Measurements from ENCODE around the gene CYP3A4.
"Not testable (repeated sequence)": the region's sequence is repeated elsewhere in the genome, so short reads cannot be mapped to it uniquely, and the experiment has no call there.

The CYP3A4 gene

GRCh38 chr7:99791667-99792369, 7.8 kb upstream of the CYP3A4 start:
- DNase-seq: no peak

GRCh38 chr7:99791021-99791420, 7.0 kb upstream of the CYP3A4 start:
- DNase-seq: no peak

- DNase-seq: no peak
Measured at GRCh38 chr7:99790407-99790806, 6.4 kb upstream of the CYP3A4 start.

- DNase-seq: no peak
Measured at GRCh38 chr7:99789441-99790070, 5.6 kb upstream of the CYP3A4 start.

- no peak for DNase-seq
Measured at GRCh38 chr7:99788554-99788953, 4.6 kb upstream of the CYP3A4 start.

GRCh38 chr7:99786726-99787335, 2.8 kb upstream of the CYP3A4 start:
- no peak for DNase-seq

GRCh38 chr7:99785654-99786053, 1.7 kb upstream of the CYP3A4 start:
- DNase-seq: not testable (repeated sequence)

GRCh38 chr7:99782012-99782953, 1.7 kb downstream of the CYP3A4 start:
- DNase-seq: no peak

- no peak for DNase-seq
Measured at GRCh38 chr7:99780588-99780987, 3.4 kb downstream of the CYP3A4 start.

GRCh38 chr7:99779949-99780348, 4.0 kb downstream of the CYP3A4 start:
- no peak for DNase-seq

- no peak for DNase-seq
Measured at GRCh38 chr7:99778880-99779279, 5.1 kb downstream of the CYP3A4 start.

- DNase-seq: not testable (repeated sequence)
Measured at GRCh38 chr7:99773395-99773794, 10.6 kb downstream of the CYP3A4 start.

GRCh38 chr7:99772565-99772964, 11.4 kb downstream of the CYP3A4 start:
- no peak for DNase-seq

- not testable (repeated sequence) for DNase-seq
Measured at GRCh38 chr7:99769494-99769893, 14.5 kb downstream of the CYP3A4 start.

- DNase-seq: no peak
Measured at GRCh38 chr7:99768471-99768870, 15.5 kb downstream of the CYP3A4 start.

- no peak for DNase-seq
Measured at GRCh38 chr7:99767662-99768061, 16.3 kb downstream of the CYP3A4 start.

- DNase-seq: no peak
Measured at GRCh38 chr7:99766484-99767099, 17.4 kb downstream of the CYP3A4 start.

GRCh38 chr7:99764478-99764877, 19.5 kb downstream of the CYP3A4 start:
- no peak for DNase-seq

GRCh38 chr7:99762680-99763327, 21.2 kb downstream of the CYP3A4 start:
- DNase-seq: no peak

- DNase-seq: no peak
Measured at GRCh38 chr7:99755085-99755484, 28.9 kb downstream of the CYP3A4 start.

GRCh38 chr7:99752356-99752755, 31.6 kb downstream of the CYP3A4 start:
- no peak for DNase-seq

All from activated CD4-positive, CD25-positive, alpha-beta regulatory T cell treated with anti-CD3 and anti-CD28 coated beads, Interleukin-2, amount 50 U/mL, for 72 hours (primary cell).